HG03135 (cell line): Measurements from ENCODE around the gene TCF23.

ENCODE experiments used
- ATAC-seq: cut with Tn5 transposase; IDR thresholded peaks from one replicate; pipeline ENCODE4 v1.9.1; 2021; ENCODE audit warnings: mild to moderate bottlenecking, moderate library complexity; ENCODE audit not compliant: unreplicated experiment

Gene TCF23

DNA sequence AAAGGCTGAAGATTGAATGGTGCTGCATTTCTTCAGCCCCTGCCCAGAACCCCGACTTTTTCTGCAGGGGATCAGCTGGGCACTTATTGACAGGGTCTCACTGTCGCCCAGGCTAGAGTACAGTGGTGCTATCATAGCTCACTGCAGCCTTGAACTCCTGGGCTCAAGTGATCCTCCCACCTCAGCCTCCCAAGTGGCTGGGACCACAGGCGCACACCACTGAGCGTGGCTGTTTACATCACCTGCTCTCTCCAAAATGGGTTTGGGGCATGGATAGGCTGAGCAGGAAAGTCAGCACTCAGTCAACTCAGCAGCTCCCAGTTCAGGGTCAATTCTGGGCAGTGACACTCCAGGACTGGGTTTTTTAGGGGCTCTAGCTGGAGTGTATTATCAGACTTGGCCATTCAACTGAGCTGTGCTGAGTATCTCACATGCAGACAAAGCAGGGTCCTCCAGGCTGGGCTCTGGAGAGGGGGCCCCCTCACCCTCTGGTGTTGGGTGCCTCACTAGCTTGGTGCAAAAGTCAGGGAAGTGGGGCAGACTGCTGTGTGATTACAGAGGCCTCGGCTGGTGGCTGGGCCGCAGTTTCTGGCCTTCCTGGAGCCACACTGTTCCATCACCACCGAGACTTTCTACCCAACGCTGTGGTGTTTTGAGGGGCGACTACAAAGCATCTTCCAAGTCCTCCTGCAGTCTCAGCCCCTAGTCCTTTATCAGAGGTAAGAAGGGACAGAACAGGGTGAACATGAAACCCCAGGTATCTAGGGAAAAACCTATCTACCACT, 20.7 kb upstream of the TCF23 start:
- ATAC-seq = no peak

DNA sequence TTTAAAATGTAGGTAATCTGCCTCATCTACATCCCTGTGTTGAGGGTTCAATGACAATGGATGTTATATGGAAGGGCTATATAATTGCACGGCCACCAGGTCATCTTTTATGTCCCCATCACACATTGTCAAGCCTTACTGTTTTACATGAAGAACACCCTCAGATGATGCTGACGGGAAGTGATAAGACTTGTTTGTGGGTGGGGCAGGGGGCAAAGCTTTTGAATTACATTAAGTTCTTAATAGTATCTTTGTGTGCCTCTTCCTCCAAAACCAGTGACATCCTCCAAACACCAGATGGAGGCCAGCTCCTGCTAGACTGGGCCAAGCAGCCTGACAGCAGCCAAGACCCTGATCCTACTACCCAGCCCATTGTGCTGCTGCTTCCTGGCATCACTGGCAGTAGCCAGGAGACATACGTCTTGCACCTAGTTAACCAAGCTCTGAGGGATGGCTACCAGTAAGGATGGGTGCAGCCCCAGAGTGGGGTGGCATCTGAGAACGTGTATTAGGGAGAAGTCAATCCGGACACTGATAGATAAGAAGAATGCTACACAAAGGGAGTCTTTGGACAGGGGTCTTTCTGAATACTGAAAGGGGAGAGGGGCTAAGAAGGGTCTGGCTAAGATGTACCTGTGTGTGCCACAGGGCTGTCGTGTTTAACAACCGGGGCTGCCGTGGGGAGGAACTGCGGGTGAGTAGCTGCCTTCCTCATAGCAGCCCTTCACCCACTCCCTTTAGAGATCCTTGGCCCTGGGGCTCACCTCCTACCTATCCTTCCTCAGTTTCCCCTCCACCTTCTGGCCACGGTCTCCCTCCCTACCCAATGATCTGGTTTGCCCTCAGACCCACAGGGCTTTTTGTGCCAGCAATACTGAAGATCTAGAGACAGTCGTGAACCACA, 19.9 kb upstream of the TCF23 start:
- no peak for ATAC-seq

DNA sequence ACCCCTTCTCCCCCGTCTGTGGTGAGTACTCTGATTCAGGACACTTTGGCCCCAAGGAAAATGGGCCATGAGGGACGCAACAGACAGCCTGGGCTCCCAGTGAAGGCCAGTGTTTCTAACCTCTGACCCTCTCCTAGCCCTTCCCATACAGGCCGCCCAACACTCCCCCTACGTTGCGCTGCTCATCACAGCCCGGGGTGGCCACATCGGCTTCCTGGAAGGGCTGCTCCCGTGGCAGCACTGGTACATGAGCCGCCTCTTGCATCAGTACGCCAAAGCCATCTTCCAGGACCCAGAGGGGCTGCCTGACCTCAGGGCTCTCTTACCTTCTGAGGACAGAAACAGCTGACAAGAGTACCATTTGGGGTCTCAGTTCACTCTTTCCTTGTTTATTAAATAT, 18.4 kb upstream of the TCF23 start:
- no peak for ATAC-seq

DNA sequence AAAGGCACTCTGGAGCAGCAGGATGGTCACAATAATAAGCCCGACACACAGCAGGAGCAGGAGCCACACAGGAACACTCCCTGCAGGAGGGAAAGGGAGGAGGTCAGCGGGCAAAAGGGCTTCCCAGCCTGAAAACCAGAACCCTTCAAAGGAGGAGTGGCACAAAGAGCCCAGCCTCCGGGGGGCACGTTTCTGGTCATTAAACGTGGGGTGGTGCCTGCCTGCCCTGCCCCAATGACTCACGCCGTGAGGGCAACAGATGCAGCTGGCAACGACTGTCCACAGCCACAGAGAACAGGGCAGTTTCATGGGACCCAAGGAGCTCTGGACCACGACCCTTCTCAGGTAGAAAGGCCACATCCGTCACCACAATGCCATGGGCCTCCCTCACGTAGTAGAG, 17.4 kb upstream of the TCF23 start:
- no peak for ATAC-seq

DNA sequence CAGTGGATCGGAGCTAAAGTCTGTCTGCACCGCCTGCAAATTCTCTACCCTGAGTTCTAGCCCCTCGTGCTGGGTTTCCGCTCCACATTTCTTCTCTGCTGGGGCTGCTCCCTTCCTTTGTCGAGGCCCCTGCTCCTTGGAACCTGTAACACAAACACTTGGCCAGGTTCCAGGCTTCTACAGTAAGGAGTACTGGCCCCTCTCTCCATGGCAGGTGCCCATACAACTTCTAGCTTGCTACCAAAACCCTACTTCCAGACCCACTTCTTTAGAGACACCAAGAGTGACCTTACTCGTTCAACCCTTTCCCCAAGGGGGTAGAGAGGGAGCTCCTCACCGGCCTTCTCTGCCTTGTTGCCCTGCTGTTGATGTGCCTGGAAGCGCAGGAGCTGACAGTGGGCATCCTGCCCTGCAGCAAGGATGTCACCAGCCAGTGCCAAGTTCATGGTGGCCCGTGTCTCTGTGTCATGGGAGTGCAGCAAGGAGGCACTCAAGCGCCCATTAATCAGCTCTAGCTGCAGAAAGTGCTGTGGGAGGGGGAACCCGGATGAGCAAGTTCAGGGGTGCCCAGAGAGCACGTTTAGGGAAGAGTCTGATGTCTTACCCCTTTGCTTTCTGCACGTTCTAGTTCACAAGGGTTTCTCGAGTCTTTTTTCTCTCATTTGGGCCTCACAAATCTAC, 15.5 kb upstream of the TCF23 start:
- no peak for ATAC-seq

DNA sequence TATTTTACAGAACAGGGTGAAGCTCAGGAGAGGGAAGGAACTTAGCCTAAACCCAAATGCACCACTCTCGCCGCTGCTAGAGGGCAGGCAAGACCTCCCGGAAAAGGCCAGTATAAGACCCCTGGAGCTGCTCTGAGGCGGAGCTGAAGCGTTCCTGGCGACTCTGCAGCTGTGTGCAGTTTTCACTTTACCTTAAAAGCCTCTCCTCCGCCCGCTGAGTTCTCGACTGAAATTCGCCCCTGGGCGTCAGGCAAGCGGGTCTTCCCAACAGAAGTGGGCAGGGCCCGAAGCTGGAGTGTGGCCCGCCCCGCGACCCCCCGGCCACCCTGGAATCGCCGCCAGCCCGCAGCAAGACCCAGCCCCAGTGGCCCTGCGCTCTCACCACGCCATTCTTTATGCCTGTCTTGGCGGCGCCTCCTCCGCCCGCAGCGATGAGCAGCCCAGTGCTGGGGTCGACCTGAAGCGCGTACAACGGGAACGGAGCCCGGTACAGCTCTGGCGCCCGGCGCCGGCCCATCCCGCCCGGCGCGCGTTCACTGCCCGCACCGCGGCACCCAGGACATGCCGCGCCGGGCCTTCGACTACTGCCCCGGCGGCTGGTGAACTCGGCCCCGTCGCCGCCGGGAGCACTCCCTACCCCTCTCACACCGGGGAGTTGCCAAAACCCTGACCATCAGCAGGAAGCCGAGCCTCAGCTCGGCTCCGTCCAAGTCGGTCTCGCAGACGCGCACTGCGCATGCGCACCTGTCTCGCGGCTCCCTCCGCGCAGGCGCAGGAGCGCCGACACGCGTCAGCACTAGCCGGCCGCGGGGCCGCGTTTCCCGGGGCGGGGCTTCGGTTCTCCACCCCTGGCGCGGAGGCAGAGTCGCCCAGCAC, 14.7 kb upstream of the TCF23 start, which contains the start of gene PREB:
TSS of gene PREB (minus strand) at position 732 of the 876 bp plus-strand sequence. CDS start at position 517, 215 bp downstream.
- peak; percentile 78 for ATAC-seq

DNA sequence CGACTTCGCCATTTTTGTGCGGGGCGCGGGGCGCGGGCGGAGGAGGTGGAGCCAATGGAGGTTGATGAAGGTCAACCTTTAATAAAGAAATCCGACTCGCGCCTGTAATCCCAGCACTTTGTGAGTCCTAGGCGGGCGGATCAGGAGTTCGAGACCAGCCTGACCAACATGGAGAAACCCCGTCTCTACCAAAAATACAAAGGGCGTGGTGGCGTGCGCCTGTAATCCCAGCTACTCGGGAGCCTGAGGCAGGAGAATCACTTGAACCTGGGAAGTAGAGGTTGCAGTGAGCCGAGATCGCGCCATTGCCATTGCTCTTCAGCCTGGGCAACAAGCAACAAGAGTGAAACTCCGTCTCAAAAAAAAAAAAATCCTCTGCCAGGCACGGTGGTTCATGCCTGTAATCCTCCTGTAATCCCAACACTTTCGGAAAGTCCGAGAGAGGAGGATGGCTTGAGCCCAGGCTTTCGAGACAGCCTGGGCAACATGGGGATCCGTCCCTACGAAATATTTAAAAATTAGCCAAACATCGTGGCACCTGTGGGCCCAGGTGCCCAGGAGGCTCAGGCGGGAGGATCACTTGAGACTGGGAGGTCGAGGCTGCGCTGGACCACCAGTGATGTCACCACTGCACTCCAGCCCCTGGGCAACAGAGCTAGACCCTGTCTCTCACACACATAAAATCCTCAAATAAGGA, 13.9 kb upstream of the TCF23 start:
- ATAC-seq = no peak

DNA sequence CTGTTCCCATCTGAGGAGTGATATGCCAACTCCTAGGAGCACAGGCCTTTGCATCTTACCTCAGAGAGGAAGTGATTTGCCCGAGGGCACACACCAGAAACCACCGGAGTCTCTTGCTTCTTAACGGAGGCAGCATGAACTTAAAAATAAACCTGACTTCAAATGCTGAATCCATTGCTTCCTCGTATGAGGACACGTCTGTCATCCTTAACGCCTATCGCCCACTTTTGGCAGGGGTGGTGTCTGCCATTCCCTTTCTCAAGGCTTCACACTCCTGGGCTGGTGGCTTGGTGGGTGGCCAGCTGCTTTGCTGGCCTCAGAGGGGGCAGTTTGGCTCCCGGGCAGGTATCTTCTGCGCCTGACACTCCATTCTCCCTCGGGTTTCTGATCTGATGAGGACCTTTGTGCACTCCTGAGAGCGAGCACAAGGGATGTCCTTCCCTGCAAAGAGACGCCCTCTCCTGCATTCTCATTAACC, 13.3 kb upstream of the TCF23 start:
- ATAC-seq = no peak

DNA sequence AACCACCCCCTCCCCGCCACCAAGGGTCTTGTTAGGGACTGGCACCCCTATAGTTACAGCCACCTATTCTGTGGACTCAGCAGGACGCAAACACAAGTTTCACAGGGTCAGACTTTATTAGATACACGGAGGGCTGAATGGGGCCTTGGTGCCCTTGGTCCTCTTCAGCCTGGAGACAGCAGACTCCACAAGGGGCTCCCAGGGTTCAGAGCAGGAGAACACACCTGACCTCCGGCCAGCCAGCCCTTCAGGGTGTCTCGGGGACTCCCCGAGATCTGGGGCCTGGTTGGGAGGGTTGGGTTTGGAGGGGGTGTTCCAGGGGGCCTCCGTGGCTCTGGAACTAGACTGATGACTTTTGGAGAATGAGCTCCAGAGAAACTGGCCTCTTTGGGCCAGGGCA, 12.1 kb upstream of the TCF23 start:
- ATAC-seq = no peak

DNA sequence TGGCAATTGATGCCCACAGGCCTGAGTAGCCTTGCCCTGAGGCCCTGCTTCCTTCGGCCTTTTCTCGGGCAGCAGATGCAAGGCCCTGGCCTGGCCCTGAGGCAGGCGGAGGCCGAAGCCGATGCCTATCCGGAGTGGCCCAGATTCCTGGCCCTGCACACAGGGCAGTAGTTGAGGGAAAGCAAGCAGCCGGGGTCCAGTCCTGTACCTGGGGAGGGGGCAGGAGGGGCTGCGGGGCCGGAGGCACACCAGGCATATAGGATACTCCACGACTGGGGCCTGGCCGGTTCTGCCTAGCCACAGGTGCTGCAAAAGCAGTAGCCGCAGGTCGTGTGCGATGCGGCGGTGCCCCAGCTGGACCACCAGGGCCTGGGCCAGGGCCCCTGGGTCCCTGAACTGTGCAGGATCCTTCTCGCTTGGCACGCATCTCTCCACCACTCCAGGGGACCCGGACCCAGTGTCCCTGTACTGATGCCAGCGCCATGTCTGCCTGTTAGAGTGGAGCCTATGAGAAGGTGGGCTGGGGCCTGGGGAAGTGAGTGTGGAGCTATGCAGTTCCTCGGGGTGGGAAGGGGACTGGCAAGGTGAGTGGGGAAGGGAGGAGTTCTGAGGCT, 11.4 kb upstream of the TCF23 start:
- ATAC-seq = no peak

DNA sequence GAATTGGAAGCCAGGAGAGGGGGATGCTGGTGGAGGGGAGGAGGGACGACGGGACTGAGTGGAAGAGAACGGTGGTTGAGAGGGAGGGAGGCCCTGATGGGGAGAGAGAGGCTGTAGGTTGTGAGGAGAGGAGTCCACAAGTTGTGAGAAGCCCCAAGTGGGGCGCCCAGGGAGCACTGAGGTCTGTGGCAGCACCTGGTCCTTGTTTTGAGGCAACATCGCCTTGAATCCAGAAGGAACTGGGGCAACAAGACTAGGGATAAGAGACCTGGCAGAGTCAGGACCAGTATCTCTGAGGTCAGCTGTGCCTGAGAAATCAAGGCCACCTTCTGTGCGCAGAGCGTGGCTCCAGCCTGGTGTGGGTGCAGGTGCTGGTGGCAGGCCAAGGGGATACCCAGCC, 10.7 kb upstream of the TCF23 start:
- ATAC-seq = no peak

DNA sequence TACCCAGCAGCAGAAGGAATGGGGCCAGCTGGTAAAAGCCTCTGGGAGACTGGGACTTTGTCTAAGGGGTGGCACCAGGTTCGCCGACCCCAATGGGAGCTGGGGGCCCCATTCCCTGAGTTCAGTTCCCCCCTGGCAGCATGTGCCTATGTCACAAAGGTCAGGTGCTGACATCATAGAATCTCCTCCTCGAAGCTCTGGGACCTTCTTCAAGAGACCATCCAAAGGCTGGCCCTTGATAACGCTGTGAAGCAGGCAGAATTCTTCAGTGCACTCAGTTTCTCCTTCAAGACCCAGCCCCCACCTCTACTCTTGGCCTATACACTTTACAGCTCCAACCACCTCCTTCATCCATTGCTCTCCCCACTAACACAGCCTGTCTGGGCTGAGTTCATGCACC, 9.5 kb upstream of the TCF23 start, which contains the start of gene PRR30:
TSS of gene PRR30 (minus strand) at position 101 of the 400 bp plus-strand sequence. CDS start 1,081 bp downstream, outside the sequence.
- no peak for ATAC-seq

DNA sequence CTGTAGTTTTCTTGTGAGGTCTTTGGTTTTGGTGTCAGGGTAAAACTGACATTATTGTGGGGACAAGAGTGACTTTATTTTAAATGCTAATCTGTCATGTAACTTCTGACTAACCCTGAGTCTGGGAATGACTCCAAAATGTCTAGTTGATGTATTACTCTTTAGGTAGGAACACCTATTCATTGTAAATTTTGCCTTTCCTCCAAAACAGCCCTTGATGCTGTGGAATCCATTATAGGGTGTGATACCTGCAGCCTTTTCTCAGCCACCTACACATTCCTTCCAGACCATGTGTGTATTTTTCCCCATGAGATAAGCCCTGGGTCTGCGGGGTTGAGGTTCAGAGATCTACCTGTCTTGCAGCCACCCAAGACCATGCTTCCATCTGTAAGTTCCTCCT, 5.5 kb upstream of the TCF23 start:
- ATAC-seq = no peak

DNA sequence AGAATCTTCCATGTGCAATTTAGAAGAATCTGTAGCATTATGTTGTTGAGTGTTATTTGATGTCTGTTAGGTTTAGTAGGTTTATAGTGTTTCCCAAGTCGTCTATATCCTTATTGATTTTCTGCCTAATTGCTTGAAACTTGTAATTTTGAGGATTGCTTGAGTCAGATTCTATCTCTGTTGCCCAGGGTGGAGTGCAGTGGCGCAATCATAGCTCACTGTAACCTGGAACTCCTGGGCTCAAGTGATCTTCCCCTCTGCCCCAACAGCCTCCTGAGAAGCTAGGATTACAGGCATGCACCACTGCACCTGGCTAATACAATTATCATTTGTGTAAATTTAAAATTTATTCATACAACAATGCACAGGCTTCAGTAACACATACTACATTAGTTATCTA, 3.1 kb upstream of the TCF23 start:
- no peak for ATAC-seq

DNA sequence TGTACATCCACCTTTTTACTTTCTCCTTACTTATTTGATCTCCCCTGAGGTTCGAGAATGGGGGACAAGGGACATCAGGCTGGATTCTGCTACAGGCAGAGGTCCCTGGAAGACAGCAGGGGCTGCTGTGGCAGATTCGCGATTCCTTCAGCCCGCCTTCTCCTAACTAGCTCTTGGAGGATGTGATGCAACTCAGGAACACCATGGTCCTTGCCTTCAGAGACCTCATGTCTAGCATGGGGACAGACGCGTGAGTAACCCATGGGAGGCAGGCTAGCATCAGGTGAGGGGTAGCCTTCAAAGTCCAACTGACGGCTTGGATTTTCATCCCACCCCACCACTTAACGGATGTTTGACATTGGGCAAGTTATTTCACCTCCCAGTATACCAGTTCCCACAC, 869 bp upstream of the TCF23 start:
- ATAC-seq = no peak

DNA sequence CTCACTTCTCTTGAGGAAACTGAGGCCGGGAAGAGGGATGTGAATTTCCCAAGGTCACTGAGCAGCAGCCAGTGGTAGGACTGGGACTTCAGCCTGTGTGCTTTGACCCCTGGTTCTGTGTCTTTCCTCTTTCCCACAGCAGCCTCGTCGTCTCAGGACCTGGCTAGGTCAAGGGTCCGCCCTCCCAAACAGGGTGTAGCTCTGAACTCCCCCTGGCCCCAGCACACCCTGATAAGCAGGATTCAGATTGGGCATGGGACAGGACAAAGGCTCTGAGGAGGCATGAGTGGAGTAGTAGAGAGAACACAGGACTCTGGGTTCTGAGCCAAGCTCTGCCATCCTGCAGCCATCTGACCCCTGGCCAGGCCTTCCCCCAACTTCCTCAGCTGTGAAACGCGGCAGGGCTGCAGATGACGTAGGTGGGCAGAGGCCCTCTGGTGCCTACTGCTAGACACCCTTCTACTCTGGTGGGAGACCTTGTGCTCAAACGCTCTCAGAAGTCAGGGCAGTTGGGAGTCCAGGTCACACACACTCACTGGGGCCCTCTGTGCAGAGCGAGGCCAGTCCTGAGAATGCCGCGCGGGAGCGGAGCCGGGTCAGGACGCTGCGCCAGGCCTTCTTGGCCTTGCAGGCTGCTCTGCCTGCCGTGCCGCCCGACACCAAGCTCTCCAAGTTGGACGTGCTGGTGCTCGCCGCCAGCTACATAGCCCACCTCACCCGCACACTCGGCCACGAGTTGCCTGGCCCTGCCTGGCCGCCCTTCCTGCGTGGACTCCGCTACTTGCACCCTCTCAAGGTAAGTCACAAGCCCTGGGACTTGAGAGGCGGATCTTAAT, 984 bp downstream of the TCF23 start:
- no peak for ATAC-seq

DNA sequence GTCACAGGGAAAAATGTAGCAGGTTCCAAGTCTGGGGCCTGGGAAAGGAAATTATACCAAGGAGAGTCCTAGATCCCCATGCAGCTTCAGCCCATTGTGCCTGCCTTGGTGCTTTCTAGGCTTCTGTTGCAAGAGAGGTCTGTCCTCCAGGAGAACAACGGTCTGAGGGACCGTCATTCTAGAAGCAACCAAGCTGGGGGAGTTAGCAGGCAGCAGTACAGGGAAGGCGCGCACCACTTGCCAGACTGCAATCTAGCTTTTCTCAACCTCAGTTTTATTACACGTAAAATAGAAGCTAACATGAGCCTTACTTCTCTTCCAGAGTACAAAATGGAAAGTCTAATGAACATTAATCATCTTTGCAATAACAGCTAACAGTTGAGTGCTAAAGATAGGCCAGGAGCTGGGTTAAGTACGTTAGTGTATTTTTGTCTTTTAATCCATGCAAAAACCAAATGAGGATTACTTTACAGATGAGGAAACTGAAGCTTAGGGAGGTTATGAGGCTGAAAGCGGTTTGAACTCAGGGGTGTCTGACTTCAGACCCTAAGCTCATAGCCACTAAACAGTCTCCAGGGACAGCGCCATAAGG, 1.9 kb downstream of the TCF23 start:
- no peak for ATAC-seq
